Activated effector memory CD4-positive, alpha-beta T cell treated with Interleukin-2 at 50 U/mL for 16 hours (primary cell): ENCODE data around the gene SCFD2.
"Not testable (repeated sequence)": the region's sequence is repeated elsewhere in the genome, so short reads cannot be mapped to it uniquely, and the experiment has no call there.

ENCODE experiments used
- DNase-seq: peaks from one replicate; pipeline ENCODE4 v3.0.0-alpha.2; 2020

The SCFD2 gene

GRCh38 chr4:53043055-53043454, 322.8 kb downstream of the SCFD2 start:
- DNase-seq: no peak

GRCh38 chr4:53040851-53041250, 325.0 kb downstream of the SCFD2 start:
- DNase-seq: no peak

- no peak for DNase-seq
Observed at GRCh38 chr4:53040459-53040815, 325.4 kb downstream of the SCFD2 start.

- no peak for DNase-seq
Observed at GRCh38 chr4:53039741-53040458, 326.0 kb downstream of the SCFD2 start.

GRCh38 chr4:53037892-53038291, 328.0 kb downstream of the SCFD2 start:
- no peak for DNase-seq

GRCh38 chr4:53032908-53033307, 333.0 kb downstream of the SCFD2 start:
- DNase-seq: not testable (repeated sequence)

GRCh38 chr4:53026233-53026632, 339.6 kb downstream of the SCFD2 start:
- DNase-seq: no peak

- no peak for DNase-seq
Observed at GRCh38 chr4:53023677-53024299, 342.1 kb downstream of the SCFD2 start.

- no peak for DNase-seq
Observed at GRCh38 chr4:53022513-53023100, 343.3 kb downstream of the SCFD2 start.

- DNase-seq: no peak
Observed at GRCh38 chr4:53021754-53022512, 343.9 kb downstream of the SCFD2 start.

- DNase-seq: no peak
Observed at GRCh38 chr4:53019485-53020382, 346.1 kb downstream of the SCFD2 start.

GRCh38 chr4:53018471-53018870, 347.4 kb downstream of the SCFD2 start:
- no peak for DNase-seq

- DNase-seq: no peak
Observed at GRCh38 chr4:53016099-53016820, 349.6 kb downstream of the SCFD2 start.

- DNase-seq: no peak
Observed at GRCh38 chr4:53015681-53016080, 350.2 kb downstream of the SCFD2 start.

GRCh38 chr4:53014881-53015280, 351.0 kb downstream of the SCFD2 start:
- no peak for DNase-seq

GRCh38 chr4:53013873-53014775, 351.7 kb downstream of the SCFD2 start:
- no peak for DNase-seq

GRCh38 chr4:53012738-53013137, 353.1 kb downstream of the SCFD2 start:
- no peak for DNase-seq

GRCh38 chr4:53011259-53011905, 354.5 kb downstream of the SCFD2 start:
- no peak for DNase-seq

- DNase-seq: no peak
Observed at GRCh38 chr4:53010318-53010717, 355.5 kb downstream of the SCFD2 start.

GRCh38 chr4:53009824-53010223, 356.0 kb downstream of the SCFD2 start:
- DNase-seq: no peak
